Mucosa of stomach (tissue), 1 donor: ENCODE measurements around the gene SCUBE1.

ENCODE experiments used
- H3K27me3 ChIP-seq: one replicate; pipeline ENCODE4 v1.7.0; 2013; ENCODE audit warnings: mild to moderate bottlenecking, low read length; ENCODE audit not compliant: control insufficient read depth, insufficient read depth
- H3K36me3 ChIP-seq: one replicate; pipeline ENCODE4 v1.7.0; 2013; ENCODE audit warnings: low read length; ENCODE audit not compliant: control insufficient read depth, insufficient read depth
- H3K4me1 ChIP-seq: one replicate; pipeline ENCODE4 v1.7.0; 2013; ENCODE audit warnings: mild to moderate bottlenecking, low read length; ENCODE audit not compliant: control insufficient read depth, insufficient read depth
- H3K4me3 ChIP-seq: one replicate; pipeline ENCODE4 v1.7.0; 2013; ENCODE audit warnings: low read length
- H3K9ac ChIP-seq: one replicate; pipeline ENCODE4 v1.7.0; 2013; ENCODE audit warnings: mild to moderate bottlenecking, low read length, moderate library complexity
- H3K9me3 ChIP-seq: one replicate; pipeline ENCODE4 v1.7.0; 2013; ENCODE audit warnings: mild to moderate bottlenecking, low read length, moderate library complexity; ENCODE audit not compliant: control insufficient read depth
- donor health status: Pancreatic carcinoma.

SCUBE1 gene

DNA sequence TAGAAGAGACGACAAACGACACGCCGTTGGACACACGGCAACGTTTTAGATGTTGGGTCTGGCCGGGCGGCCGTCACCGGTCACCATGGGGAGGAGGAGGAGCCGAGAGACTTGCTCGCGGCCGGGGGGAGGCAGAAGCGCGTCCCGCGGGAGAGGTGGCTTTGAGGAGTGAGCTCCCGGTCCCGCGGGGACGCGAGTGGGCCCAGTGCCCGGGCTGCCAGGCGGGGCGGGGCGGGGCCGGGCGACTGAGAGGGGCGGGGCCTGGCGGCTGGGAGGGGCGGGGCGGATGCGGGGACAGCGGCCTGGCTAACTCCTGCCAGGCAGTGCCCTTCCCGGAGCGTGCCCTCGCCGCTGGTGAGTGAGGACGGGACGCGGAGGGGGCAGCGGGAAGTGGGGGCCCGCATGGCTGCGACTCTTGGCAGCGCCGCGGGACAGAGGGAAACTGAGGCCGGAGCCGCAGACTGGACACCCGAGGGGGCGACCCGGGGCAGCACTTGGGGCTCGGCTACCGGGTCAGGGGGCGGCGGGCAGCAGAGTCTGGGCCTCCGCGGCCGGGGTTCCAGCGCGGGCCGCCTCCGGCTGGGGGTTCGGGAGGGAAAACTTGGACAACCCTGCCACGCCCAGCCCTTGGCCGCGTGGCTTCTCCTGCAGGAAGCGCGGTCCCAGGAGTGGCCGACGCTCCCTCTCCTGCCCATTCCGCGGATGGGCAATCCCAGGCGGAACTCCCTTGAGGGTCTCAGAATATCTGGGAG, 191.7 kb downstream of the SCUBE1 start, which contains the start of gene TSPO:
TSS of gene TSPO (plus strand) at position 309 of the 752 bp plus-strand sequence. CDS start 7,680 bp downstream, outside the sequence.
- H3K4me1 ChIP-seq: peaks cover 36% of the 10 kb centered on the region
- H3K9me3 ChIP-seq: no peaks in the 10 kb centered on the region
- no peaks in the 10 kb centered on the region for H3K27me3 ChIP-seq
- peak within 1 kb of the TSS; percentile 96 for H3K4me3 ChIP-seq
- H3K9ac ChIP-seq: peak within 1 kb of the TSS; percentile 95
- H3K36me3 ChIP-seq: no peaks in the 10 kb centered on the region

DNA sequence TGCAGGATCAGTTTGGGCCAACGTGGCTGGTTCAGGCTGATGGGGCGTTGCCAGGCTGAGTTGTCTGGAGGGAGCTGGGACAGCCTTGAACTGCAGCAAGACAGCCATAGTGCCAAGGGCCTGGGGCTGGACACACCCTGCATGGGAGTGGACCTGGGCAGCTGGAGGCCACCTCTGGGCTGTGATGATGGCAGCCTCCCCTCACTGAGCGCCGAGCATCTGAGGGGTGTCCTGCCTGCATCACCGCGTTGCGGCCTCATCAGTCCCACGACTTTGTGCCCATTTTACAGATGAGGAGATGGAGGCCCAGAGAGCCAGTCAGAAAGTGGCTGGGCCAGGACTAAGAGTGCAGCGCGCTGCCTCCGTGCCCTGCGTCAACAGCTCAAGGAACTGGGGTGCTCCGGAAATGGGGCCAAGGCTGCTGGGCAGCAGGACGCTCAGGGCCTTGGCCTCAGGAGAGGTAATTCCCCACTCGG, 192.4 kb downstream of the SCUBE1 start:
- Histone ChIP-seq H3K9ac (peak overlapping the region; percentile 95), H3K4me3 (peak overlapping the region; percentile 40), H3K27me3 (no peaks in the 10 kb centered on the region), H3K4me1 (peaks cover 30% of the 10 kb centered on the region), H3K9me3 (no peaks in the 10 kb centered on the region), H3K36me3 (no peaks in the 10 kb centered on the region)

DNA sequence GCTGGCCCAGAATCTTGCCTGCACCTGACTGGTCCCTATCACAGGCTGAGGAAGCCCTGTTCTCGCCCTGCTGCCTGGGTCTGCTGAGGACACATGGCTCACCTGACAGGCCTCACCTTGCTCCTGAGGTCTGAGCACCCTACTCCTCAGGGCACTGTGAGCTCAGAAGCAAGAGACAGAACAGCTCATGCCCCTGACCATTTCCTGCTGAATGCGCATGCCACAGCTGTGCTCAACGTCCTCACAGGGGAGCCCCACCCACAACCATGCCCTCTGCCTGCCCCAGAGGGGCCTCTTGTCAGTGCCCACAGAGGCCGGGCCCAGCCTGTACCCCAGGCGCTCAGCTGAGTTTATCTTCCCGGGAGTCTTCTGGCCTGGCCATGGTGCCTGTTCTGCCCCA, 194.6 kb downstream of the SCUBE1 start:
- Histone ChIP-seq H3K27me3 (no peaks in the 10 kb centered on the region), H3K9ac (no peak overlapping the region), H3K4me1 (peaks cover 14% of the 10 kb centered on the region), H3K4me3 (no peak overlapping the region), H3K36me3 (no peaks in the 10 kb centered on the region), H3K9me3 (no peaks in the 10 kb centered on the region)

DNA sequence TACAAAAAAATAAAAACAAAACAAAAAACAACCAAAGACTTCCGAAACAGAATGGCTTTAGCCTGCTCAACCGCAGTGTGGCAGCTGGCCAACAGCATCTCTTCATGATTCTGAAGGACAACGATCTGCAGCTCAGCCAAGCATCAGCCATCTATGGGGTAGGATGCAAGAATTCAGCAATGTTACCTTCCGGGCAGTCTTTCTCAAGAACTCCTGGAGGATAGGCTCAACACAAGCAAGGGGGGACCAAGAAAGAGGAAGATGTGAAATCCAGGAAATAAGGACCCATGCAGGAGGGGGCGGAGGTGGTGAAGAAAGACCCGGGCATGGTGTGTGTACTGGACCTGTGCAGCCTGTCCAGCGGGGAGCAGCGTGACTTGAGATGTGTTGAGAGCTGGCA, 195.4 kb downstream of the SCUBE1 start:
- Histone ChIP-seq H3K4me1 (peaks cover 15% of the 10 kb centered on the region), H3K36me3 (no peaks in the 10 kb centered on the region), H3K27me3 (no peaks in the 10 kb centered on the region), H3K9ac (no peak overlapping the region), H3K4me3 (no peak overlapping the region), H3K9me3 (no peaks in the 10 kb centered on the region)
